Measurements from ENCODE around the gene MLIP.
"Not testable (repeated sequence)": the region's sequence is repeated elsewhere in the genome, so short reads cannot be mapped to it uniquely, and the experiment has no call there.

MLIP gene

DNA sequence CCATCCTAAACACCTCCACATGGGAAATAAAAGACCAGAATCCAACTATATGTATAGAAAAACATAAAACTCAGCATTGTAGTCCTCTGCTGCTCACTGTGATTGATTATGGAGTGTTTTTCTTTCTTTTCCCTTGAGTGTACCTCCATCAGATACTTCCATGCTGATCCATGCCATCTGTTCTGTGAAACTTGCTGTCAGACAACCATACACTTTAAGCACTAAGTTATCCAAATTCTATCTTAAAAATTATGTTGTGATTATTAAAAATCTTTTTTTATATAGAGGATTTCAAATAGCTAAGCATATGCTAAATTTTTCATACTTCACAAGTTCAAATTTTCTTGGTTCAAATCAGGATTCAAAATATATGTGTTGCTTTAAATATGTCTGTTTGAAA lies 105.1 kb downstream of the MLIP start:
- in situ Hi-C loops (cut with MboI; ENCODE audit: low sequenced_read_pairs): no loop called here

DNA sequence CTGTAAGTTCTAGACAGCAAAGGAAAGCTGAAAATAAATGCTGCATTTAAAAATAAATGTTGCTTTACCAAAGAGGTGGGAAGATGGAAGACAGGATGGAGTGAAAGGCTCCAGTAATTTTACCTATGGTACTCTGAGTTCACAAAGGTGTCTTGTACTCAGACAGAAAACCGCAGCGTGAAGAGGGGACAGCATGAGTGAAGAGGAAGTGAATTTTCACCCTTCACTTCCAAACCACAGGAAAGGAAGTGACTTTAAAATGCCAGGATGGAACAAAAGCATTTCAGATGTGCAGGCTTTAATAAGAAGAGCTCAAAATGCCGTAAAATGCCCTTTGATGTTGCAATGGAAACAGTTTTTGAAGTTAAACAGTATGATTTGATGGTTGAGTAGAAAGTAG lies 105.8 kb downstream of the MLIP start:
- in situ Hi-C loops (cut with MboI; ENCODE audit: low sequenced_read_pairs): no loop called here

- in situ Hi-C loops (cut with MboI; ENCODE audit: low sequenced_read_pairs): no loop called here
Observed at GRCh38 chr6:54222217-54222616, 111.0 kb downstream of the MLIP start.

DNA sequence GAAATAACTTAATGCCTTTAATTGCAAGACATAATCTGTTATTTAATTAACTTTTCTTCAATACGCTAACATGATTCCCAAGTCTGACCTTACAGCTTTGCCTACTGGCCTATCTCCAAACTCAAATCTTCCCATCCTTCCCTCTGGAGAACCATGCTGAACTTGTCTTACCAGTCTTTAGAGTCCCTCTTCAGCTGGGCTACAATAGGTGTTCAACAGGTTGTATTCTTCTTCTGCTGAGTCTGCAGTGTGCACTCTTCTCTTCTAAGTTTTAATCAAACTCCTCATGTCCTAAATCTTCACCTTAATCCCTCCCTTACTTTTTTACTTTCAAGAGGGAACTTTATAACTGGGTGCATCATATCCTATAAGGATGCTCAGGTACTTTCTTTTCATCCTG lies 121.5 kb downstream of the MLIP start:
- in situ Hi-C loops (cut with MboI; ENCODE audit: low sequenced_read_pairs): no loop called here

GRCh38 chr6:54234539-54234938 lies 123.3 kb downstream of the MLIP start:
- in situ Hi-C loops (cut with MboI; ENCODE audit: low sequenced_read_pairs): no loop called here

- in situ Hi-C loops (cut with MboI; ENCODE audit: low sequenced_read_pairs): no loop called here
Observed at GRCh38 chr6:54236984-54237383, 125.7 kb downstream of the MLIP start.

DNA sequence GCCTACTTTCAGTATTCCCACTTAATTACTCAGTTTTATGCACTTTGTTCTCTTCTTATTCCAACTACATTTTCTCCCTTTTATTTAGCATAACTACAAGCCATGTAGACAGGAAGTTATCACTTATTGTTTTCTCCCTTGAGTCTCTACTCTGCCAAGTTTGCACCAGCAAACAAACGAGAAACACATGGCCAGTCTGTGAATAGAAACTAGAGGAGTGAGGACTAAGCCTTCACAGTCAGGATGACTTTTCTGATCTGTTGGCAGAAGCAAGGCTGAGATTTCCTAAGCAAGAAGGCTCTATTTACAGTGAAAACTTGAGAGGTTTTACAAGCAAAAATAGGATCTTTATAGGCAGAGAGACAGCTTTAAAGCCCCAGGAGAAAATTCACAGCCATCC lies 127.2 kb downstream of the MLIP start:
- in situ Hi-C loops (cut with MboI; ENCODE audit: low sequenced_read_pairs): no loop called here

- in situ Hi-C loops (cut with MboI; ENCODE audit: low sequenced_read_pairs): no loop called here
Observed at GRCh38 chr6:54243699-54244098, 132.5 kb downstream of the MLIP start.

DNA sequence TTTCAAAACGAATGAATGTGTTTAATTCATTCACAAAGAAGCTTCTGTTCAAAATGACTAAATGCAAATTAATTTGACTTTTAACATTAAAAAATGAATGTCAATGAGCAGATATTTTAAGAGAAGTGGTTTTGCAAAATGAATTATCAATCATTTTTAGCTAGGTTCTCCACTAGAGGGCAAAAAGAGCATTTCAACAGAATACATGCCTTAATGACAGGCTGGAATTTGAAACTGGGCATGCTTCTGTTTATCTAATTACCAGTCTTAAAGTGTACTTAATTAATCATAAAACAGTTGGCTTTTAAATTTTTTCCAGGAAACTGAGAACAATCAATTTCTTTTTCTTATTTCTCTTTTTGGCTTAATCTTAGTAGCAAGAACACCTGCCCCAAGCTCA lies 133.2 kb downstream of the MLIP start:
- in situ Hi-C loops (cut with MboI; ENCODE audit: low sequenced_read_pairs): no loop called here

- in situ Hi-C loops (cut with MboI; ENCODE audit: low sequenced_read_pairs): no loop called here
Observed at GRCh38 chr6:54245265-54245664, 134.0 kb downstream of the MLIP start.

DNA sequence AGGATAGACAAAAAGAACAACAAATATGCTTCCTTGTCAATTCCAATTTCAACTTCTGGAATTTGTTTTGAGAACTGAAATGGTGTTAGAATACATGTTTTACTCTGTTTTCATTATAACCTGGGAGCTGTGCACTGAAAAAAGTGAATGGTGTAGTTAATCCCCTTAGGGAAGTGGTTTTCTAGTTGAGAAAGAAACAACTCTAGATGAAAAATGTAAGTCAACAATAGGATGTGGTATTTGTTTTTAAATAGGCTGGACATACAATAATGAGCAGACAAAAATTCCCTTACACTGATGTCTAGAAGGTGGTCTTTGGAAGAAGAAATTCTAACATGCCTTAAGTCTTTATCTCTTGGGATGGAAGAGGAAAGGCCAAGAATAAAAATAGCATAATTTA lies 137.1 kb downstream of the MLIP start:
- in situ Hi-C loops (cut with MboI; ENCODE audit: low sequenced_read_pairs): no loop called here

DNA sequence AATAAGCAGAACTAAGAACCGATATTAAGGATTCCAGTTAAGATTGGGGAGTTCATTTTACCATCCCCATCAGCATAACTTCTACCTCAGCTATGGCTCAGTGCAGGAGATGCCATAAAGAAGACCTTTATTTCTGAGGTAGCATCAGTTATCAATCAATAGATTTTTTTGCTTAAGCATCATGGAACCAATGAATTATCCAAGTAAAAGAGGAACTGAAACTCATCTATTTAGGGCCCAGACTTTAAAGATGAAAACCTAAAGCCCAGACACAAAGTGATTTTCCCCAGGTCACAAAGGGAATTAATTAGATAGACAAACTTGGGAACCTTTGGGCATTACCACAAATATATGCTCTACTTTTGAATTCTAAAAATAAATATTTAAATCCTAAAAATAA lies 137.8 kb downstream of the MLIP start:
- in situ Hi-C loops (cut with MboI; ENCODE audit: low sequenced_read_pairs): no loop called here

GRCh38 chr6:54249812-54250211 lies 138.6 kb downstream of the MLIP start:
- in situ Hi-C loops (cut with MboI; ENCODE audit: low sequenced_read_pairs): not testable (repeated sequence)

DNA sequence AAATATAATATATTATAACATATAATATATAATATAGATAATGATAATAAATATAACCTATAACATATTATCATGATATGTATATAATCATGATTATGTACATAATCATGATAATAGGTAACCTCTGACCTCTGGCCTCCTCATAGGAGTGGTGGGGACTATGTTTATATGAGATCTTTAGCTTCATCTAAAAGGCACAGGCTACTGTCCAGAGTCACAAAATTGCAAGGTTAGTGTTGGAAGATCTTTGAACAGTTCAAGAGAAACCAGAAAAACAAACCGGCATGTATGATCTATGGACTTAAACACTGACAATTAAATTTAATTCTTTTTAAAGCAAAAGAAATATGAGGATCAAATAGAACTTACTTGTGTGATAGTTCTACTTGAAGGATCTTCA lies 141.3 kb downstream of the MLIP start:
- in situ Hi-C loops (cut with MboI; ENCODE audit: low sequenced_read_pairs): no loop called here

DNA sequence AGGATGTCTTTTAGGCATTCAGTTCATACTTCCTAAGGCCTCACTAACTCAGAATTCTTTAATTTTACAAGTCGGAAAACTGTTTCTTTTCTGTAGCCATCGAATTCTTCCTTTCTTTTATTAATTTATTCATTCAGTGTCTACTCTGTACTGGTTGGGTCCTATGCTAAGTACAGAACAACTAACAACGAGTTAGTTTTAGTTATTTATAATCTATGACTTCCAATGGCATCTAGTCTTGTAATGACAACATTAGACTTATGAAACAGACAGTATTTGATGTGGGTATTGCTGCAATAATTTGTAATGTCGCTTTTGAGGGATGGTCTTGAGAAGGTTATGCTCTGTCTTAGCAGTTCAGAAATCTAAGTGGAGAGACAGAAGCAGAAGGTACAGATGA lies 141.7 kb downstream of the MLIP start:
- in situ Hi-C loops (cut with MboI; ENCODE audit: low sequenced_read_pairs): no loop called here

DNA sequence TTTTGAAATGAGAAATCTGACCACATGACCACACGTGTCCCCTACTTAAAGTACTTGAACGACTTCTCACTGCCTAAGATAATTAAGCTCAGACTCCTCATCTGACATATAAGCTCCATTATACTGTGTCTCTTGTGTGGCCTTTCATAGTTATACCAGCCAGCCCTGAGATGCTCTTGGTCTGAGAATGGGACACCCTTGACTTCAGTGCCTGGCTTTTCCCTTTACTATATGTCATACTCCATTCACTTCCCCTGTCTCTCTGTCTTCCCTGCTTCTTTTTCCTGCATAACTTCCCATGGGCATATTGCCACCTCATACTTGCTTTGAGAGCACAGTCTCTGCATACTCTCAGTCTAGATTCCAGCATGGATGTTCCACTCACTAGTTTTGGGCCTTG lies 143.6 kb downstream of the MLIP start:
- in situ Hi-C loops (cut with MboI; ENCODE audit: low sequenced_read_pairs): no loop called here

GRCh38 chr6:54255886-54256285 lies 144.6 kb downstream of the MLIP start:
- in situ Hi-C loops (cut with MboI; ENCODE audit: low sequenced_read_pairs): no loop called here

GRCh38 chr6:54260025-54260424 lies 148.8 kb downstream of the MLIP start:
- in situ Hi-C loops (cut with MboI; ENCODE audit: low sequenced_read_pairs): no loop called here

GRCh38 chr6:54262499-54262898 lies 151.3 kb downstream of the MLIP start:
- in situ Hi-C loops (cut with MboI; ENCODE audit: low sequenced_read_pairs): no loop called here

GRCh38 chr6:54262971-54263370 lies 151.7 kb downstream of the MLIP start:
- in situ Hi-C loops (cut with MboI; ENCODE audit: low sequenced_read_pairs): no loop called here

DNA sequence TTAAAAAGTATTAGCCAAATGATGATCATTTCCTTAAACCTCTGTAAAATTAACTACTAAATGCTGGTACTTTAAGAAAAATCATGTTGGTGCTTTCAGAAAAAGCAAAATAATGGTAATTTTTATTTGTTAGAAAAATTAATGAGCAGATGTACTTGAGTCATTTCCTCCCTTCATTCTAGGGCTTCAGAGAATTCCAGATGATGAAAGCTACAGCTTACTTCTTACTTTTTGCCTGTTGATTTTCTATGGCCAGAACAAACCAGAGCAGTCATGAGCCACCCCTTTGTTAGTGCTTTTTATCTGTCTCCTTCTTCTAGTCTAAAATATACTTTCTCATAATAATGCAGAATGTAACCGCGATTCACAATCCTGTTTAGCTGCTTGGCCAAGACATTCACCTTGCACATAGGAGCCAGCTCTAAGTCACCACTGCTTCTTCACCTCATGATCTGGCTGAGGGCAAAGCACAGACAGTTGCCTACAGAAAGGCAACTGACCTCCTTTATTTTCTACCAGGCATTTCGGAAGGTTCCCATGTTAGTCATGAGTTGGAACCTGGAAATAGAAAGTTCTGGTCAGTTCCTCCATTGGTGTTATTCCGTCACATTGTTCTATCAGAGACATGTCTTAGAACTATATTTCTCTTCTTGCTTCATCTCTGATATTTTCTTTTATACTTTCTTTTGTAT lies 153.5 kb downstream of the MLIP start:
- in situ Hi-C loops (cut with MboI; ENCODE audit: low sequenced_read_pairs): no loop called here

DNA sequence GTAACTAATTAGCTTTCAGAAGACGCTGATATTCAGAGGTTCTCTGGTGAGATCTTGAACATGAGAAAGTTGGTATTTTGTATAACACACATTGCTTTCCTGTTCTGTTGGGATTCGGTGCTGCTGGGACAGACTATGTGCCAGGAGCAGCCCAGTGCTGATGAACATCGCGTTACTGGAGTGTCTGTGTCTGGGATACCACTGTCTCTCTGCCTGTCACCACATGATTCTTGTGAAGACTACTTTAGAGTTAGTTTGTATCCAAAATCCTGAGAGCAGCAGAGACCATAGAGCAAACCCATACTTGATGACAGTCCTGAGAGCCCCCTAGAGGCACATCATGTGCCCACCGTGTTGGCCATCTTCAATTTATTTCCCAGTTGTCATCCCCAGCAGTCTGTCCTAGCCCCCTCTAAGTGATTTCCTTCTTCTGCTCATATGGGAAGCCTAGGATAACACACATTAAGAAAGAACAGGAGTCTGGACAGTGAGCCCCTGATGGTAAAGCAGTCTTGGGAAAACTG lies 155.2 kb downstream of the MLIP start:
- in situ Hi-C loops (cut with MboI; ENCODE audit: low sequenced_read_pairs): no loop called here

DNA sequence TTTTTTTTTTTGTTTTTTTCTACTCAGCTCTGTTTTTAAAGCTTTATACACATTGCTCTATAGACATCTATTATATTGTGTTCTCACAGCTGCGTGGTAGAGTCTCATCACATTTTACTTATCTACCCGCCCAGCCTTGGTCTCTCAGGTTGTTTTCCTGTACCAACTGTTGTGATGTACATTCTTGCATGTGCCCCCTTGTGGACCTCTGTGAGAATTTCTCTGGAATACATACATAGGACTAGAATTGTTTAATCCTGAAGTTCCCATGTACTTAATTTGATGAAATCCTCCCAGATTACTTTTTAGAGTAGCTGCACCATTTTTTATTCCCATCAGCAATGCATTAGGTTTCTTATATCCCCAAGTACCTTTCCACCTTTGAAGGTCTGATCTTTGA lies 156.6 kb downstream of the MLIP start:
- in situ Hi-C loops (cut with MboI; ENCODE audit: low sequenced_read_pairs): no loop called here

Data from HL-60/S4 treated with retinoic acid at 250 ng/mL for 4 days and 3 days (cell line).